ENCODE results near the gene TMBIM6.
"Not testable (repeated sequence)": the region's sequence is repeated elsewhere in the genome, so short reads cannot be mapped to it uniquely, and the experiment has no call there.

TMBIM6 gene

GRCh38 chr12:49706351-49707127, 34.8 kb upstream of the TMBIM6 start:
- H3K27me3 ChIP-seq (ENCODE audit: low read depth, low read length) = no peaks in the 10 kb centered on the region
- no peaks in the 10 kb centered on the region for H3K9me3 ChIP-seq (ENCODE audit: control insufficient read depth in 1 of 2, low read length in 2 of 2)
- H3K36me3 ChIP-seq (ENCODE audit: control insufficient read depth in 1 of 2, insufficient read depth in 2 of 2, low read length in 2 of 2) = no peaks in the 10 kb centered on the region
- H3K27ac ChIP-seq (ENCODE audit: low read length) = peak overlapping the region; percentile 77
- peak overlapping the region; percentile 64 to 73 for H3K4me3 ChIP-seq (ENCODE audit: low read depth in 1 of 2, low read length in 2 of 2)
- H3K4me1 ChIP-seq (ENCODE audit: control insufficient read depth in 1 of 2, insufficient read depth in 2 of 2, low read length in 2 of 2) = peaks cover 19% of the 10 kb centered on the region in 2 donors

- Histone ChIP-seq H3K27me3 (ENCODE audit: low read depth, low read length) (no peaks in the 10 kb centered on the region), H3K9me3 (ENCODE audit: control insufficient read depth in 1 of 2, low read length in 2 of 2) (no peaks in the 10 kb centered on the region), H3K4me3 (ENCODE audit: low read depth in 1 of 2, low read length in 2 of 2) (peak within 1 kb of the TSS; percentile 64 to 73), H3K36me3 (ENCODE audit: control insufficient read depth in 1 of 2, insufficient read depth in 2 of 2, low read length in 2 of 2) (no peaks in the 10 kb centered on the region), H3K27ac (ENCODE audit: low read length) (peak within 1 kb of the TSS; percentile 77), H3K4me1 (ENCODE audit: control insufficient read depth in 1 of 2, insufficient read depth in 2 of 2, low read length in 2 of 2) (peaks cover 19% of the 10 kb centered on the region in 2 donors)
Measured at GRCh38 chr12:49707128-49707811, 34.1 kb upstream of the TMBIM6 start, which contains the start of gene FMNL3. Gene FMNL3, minus strand, starts transcription at chr12:49707405. Its CDS starts 225 bp downstream, at chr12:49707180.

GRCh38 chr12:49707812-49708147, 33.6 kb upstream of the TMBIM6 start:
- H3K4me1 ChIP-seq (ENCODE audit: control insufficient read depth in 1 of 2, insufficient read depth in 2 of 2, low read length in 2 of 2) = peaks cover 19% of the 10 kb centered on the region in 2 donors
- no peaks in the 10 kb centered on the region for H3K9me3 ChIP-seq (ENCODE audit: control insufficient read depth in 1 of 2, low read length in 2 of 2)
- no peaks in the 10 kb centered on the region for H3K27me3 ChIP-seq (ENCODE audit: low read depth, low read length)
- no peak overlapping the region for H3K4me3 ChIP-seq (ENCODE audit: low read depth in 1 of 2, low read length in 2 of 2)
- no peaks in the 10 kb centered on the region for H3K36me3 ChIP-seq (ENCODE audit: control insufficient read depth in 1 of 2, insufficient read depth in 2 of 2, low read length in 2 of 2)
- no peak overlapping the region for H3K27ac ChIP-seq (ENCODE audit: low read length)

- Histone ChIP-seq H3K27me3 (ENCODE audit: low read depth, low read length) (no peaks in the 10 kb centered on the region), H3K4me1 (ENCODE audit: control insufficient read depth in 1 of 2, insufficient read depth in 2 of 2, low read length in 2 of 2) (peaks cover 12 to 16% of the 10 kb centered on the region in 2 donors), H3K4me3 (ENCODE audit: low read depth in 1 of 2, low read length in 2 of 2) (no peak overlapping the region), H3K36me3 (ENCODE audit: control insufficient read depth in 1 of 2, insufficient read depth in 2 of 2, low read length in 2 of 2) (no peaks in the 10 kb centered on the region), H3K9me3 (ENCODE audit: control insufficient read depth in 1 of 2, low read length in 2 of 2) (no peaks in the 10 kb centered on the region), H3K27ac (ENCODE audit: low read length) (no peak overlapping the region)
Measured at GRCh38 chr12:49708851-49709250, 32.5 kb upstream of the TMBIM6 start.

GRCh38 chr12:49713952-49714351, 27.4 kb upstream of the TMBIM6 start:
- not testable (repeated sequence) for H3K4me1 ChIP-seq (ENCODE audit: control insufficient read depth in 1 of 2, insufficient read depth in 2 of 2, low read length in 2 of 2); H3K4me3 ChIP-seq (ENCODE audit: low read depth in 1 of 2, low read length in 2 of 2); H3K9me3 ChIP-seq (ENCODE audit: control insufficient read depth in 1 of 2, low read length in 2 of 2); H3K36me3 ChIP-seq (ENCODE audit: control insufficient read depth in 1 of 2, insufficient read depth in 2 of 2, low read length in 2 of 2); H3K27me3 ChIP-seq (ENCODE audit: low read depth, low read length); H3K27ac ChIP-seq (ENCODE audit: low read length)

- Histone ChIP-seq H3K36me3 (ENCODE audit: control insufficient read depth in 1 of 2, insufficient read depth in 2 of 2, low read length in 2 of 2) (no peaks in the 10 kb centered on the region), H3K27ac (ENCODE audit: low read length) (no peak overlapping the region), H3K27me3 (ENCODE audit: low read depth, low read length) (no peaks in the 10 kb centered on the region), H3K9me3 (ENCODE audit: control insufficient read depth in 1 of 2, low read length in 2 of 2) (no peaks in the 10 kb centered on the region), H3K4me1 (ENCODE audit: control insufficient read depth in 1 of 2, insufficient read depth in 2 of 2, low read length in 2 of 2) (no peaks in the 10 kb centered on the region), H3K4me3 (ENCODE audit: low read depth in 1 of 2, low read length in 2 of 2) (no peak overlapping the region)
Measured at GRCh38 chr12:49716553-49716952, 24.8 kb upstream of the TMBIM6 start.

- not testable (repeated sequence) for H3K27ac ChIP-seq (ENCODE audit: low read length); H3K4me3 ChIP-seq (ENCODE audit: low read depth in 1 of 2, low read length in 2 of 2); H3K27me3 ChIP-seq (ENCODE audit: low read depth, low read length); H3K36me3 ChIP-seq (ENCODE audit: control insufficient read depth in 1 of 2, insufficient read depth in 2 of 2, low read length in 2 of 2); H3K9me3 ChIP-seq (ENCODE audit: control insufficient read depth in 1 of 2, low read length in 2 of 2); H3K4me1 ChIP-seq (ENCODE audit: control insufficient read depth in 1 of 2, insufficient read depth in 2 of 2, low read length in 2 of 2)
Measured at GRCh38 chr12:49717800-49718199, 23.6 kb upstream of the TMBIM6 start.

- no peaks in the 10 kb centered on the region for H3K36me3 ChIP-seq (ENCODE audit: control insufficient read depth in 1 of 2, insufficient read depth in 2 of 2, low read length in 2 of 2)
- no peaks in the 10 kb centered on the region for H3K4me1 ChIP-seq (ENCODE audit: control insufficient read depth in 1 of 2, insufficient read depth in 2 of 2, low read length in 2 of 2)
- no peak overlapping the region for H3K27ac ChIP-seq (ENCODE audit: low read length)
- no peaks in the 10 kb centered on the region for H3K9me3 ChIP-seq (ENCODE audit: control insufficient read depth in 1 of 2, low read length in 2 of 2)
- no peak overlapping the region for H3K4me3 ChIP-seq (ENCODE audit: low read depth in 1 of 2, low read length in 2 of 2)
- no peaks in the 10 kb centered on the region for H3K27me3 ChIP-seq (ENCODE audit: low read depth, low read length)
Measured at GRCh38 chr12:49720214-49720613, 21.1 kb upstream of the TMBIM6 start.

GRCh38 chr12:49721355-49721754, 20.0 kb upstream of the TMBIM6 start:
- not testable (repeated sequence) for H3K4me1 ChIP-seq (ENCODE audit: control insufficient read depth in 1 of 2, insufficient read depth in 2 of 2, low read length in 2 of 2); H3K9me3 ChIP-seq (ENCODE audit: control insufficient read depth in 1 of 2, low read length in 2 of 2); H3K27ac ChIP-seq (ENCODE audit: low read length); H3K36me3 ChIP-seq (ENCODE audit: control insufficient read depth in 1 of 2, insufficient read depth in 2 of 2, low read length in 2 of 2); H3K4me3 ChIP-seq (ENCODE audit: low read depth in 1 of 2, low read length in 2 of 2); H3K27me3 ChIP-seq (ENCODE audit: low read depth, low read length)

GRCh38 chr12:49728446-49728845, 12.9 kb upstream of the TMBIM6 start:
- Histone ChIP-seq H3K27ac (ENCODE audit: low read length) (no peak overlapping the region), H3K36me3 (ENCODE audit: control insufficient read depth in 1 of 2, insufficient read depth in 2 of 2, low read length in 2 of 2) (no peaks in the 10 kb centered on the region), H3K4me1 (ENCODE audit: control insufficient read depth in 1 of 2, insufficient read depth in 2 of 2, low read length in 2 of 2) (no peaks in the 10 kb centered on the region)

GRCh38 chr12:49730050-49730449, 11.3 kb upstream of the TMBIM6 start:
- H3K27me3 ChIP-seq (ENCODE audit: low read depth, low read length) = no peaks in the 10 kb centered on the region
- H3K36me3 ChIP-seq (ENCODE audit: control insufficient read depth in 1 of 2, insufficient read depth in 2 of 2, low read length in 2 of 2) = no peaks in the 10 kb centered on the region
- no peak overlapping the region for H3K4me3 ChIP-seq (ENCODE audit: low read depth in 1 of 2, low read length in 2 of 2)
- no peaks in the 10 kb centered on the region for H3K4me1 ChIP-seq (ENCODE audit: control insufficient read depth in 1 of 2, insufficient read depth in 2 of 2, low read length in 2 of 2)
- no peak overlapping the region for H3K27ac ChIP-seq (ENCODE audit: low read length)
- H3K9me3 ChIP-seq (ENCODE audit: control insufficient read depth in 1 of 2, low read length in 2 of 2) = no peaks in the 10 kb centered on the region

More at GRCh38 chr12:49728446-49728845, 12.9 kb upstream of the TMBIM6 start:
- H3K4me3 ChIP-seq (ENCODE audit: low read depth in 1 of 2, low read length in 2 of 2) = no peak overlapping the region
- H3K27me3 ChIP-seq (ENCODE audit: low read depth, low read length) = no peaks in the 10 kb centered on the region
- H3K9me3 ChIP-seq (ENCODE audit: control insufficient read depth in 1 of 2, low read length in 2 of 2) = no peaks in the 10 kb centered on the region

All from muscle layer of duodenum (tissue), 2 donors.